ENCODE results near the gene AZIN2. TPM values are rescaled to one million over a fixed set of nuclear protein-coding genes. Genes with fewer than 3 reads are reported as not detected.
A peak's percentile ranks its signal among the peaks of the same experiment; 100 is the strongest.

Gene AZIN2
- total and polyA plus RNA-seq, 2 of the 13 experiments (the other 11 are each of a cell fraction or from before 2014, with no cell fraction given): 1.7 to 3.5 TPM

GRCh38 chr1:33147275-33147996, 66.5 kb downstream of the AZIN2 start:
- BruUV-seq (replicated peaks): no TSS peak
- H3K4me3 ChIP-seq (replicated peaks in 1 of 3; ENCODE audit: insufficient read depth in 1 of 3, low read depth in 2 of 3, low read length in 3 of 3): no peak overlapping the region
- CTCF ChIA-PET (ENCODE audit: low intra/inter-chr PET ratio, low total read pairs): no interaction called here
- TF ChIP-seq AGO2 (optimal IDR thresholded peaks at IDR 0.05; ENCODE audit: low read depth, low read length) (peak; percentile 47), MAZ (IDR thresholded peaks at IDR 0.05; ENCODE audit: borderline replicate concordance, low read depth, low read length) (no peak), MAZ (CRISPR knock-in tag; IDR thresholded peaks at IDR 0.05; ENCODE audit: low read depth) (no peak), IKZF4 (CRISPR knock-in tag; IDR thresholded peaks at IDR 0.05; ENCODE audit: borderline replicate concordance, low read depth, not compliant biosample characterization) (no peak), POLR2AphosphoS2 (IDR thresholded peaks at IDR 0.05; ENCODE audit: low read depth, low read length) (no peak), ZNF768 (CRISPR knock-in tag; IDR thresholded peaks at IDR 0.05) (peak; percentile 92), HHEX (CRISPR knock-in tag; IDR thresholded peaks at IDR 0.05) (no peak), TGIF2 (CRISPR knock-in tag; IDR thresholded peaks at IDR 0.05) (no peak), ZNF253 (CRISPR knock-in tag; IDR thresholded peaks at IDR 0.05; ENCODE audit: borderline replicate concordance) (no peak), HOXA5 (CRISPR knock-in tag; IDR thresholded peaks at IDR 0.05) (no peak), ZMYM3 (CRISPR knock-in tag; IDR thresholded peaks at IDR 0.05) (0 out of 2 replicates have a peak, but pooled peaks have one; percentile 12), TFDP2 (CRISPR knock-in tag; IDR thresholded peaks at IDR 0.05) (no peak), ZNF572 (CRISPR knock-in tag; IDR thresholded peaks at IDR 0.05) (no peak), RCOR2 (CRISPR knock-in tag; IDR thresholded peaks at IDR 0.05) (no peak), NCOA2 (CRISPR knock-in tag; IDR thresholded peaks at IDR 0.05) (no peak)
- TF ChIP-seq, protein P1, sequence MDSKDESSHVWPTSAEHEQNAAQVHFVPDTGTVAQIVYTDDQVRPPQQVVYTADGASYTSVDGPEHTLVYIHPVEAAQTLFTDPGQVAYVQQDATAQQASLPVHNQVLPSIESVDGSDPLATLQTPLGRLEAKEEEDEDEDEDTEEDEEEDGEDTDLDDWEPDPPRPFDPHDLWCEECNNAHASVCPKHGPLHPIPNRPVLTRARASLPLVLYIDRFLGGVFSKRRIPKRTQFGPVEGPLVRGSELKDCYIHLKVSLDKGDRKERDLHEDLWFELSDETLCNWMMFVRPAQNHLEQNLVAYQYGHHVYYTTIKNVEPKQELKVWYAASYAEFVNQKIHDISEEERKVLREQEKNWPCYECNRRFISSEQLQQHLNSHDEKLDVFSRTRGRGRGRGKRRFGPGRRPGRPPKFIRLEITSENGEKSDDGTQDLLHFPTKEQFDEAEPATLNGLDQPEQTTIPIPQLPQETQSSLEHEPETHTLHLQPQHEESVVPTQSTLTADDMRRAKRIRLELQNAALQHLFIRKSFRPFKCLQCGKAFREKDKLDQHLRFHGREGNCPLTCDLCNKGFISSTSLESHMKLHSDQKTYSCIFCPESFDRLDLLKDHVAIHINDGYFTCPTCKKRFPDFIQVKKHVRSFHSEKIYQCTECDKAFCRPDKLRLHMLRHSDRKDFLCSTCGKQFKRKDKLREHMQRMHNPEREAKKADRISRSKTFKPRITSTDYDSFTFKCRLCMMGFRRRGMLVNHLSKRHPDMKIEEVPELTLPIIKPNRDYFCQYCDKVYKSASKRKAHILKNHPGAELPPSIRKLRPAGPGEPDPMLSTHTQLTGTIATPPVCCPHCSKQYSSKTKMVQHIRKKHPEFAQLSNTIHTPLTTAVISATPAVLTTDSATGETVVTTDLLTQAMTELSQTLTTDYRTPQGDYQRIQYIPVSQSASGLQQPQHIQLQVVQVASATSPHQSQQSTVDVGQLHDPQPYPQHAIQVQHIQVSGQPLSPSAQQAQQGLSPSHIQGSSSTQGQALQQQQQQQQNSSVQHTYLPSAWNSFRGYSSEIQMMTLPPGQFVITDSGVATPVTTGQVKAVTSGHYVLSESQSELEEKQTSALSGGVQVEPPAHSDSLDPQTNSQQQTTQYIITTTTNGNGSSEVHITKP (CRISPR knock-in tag; IDR thresholded peaks at IDR 0.05; ENCODE audit: low read depth): no peak
- TF ChIP-seq, protein P2, sequence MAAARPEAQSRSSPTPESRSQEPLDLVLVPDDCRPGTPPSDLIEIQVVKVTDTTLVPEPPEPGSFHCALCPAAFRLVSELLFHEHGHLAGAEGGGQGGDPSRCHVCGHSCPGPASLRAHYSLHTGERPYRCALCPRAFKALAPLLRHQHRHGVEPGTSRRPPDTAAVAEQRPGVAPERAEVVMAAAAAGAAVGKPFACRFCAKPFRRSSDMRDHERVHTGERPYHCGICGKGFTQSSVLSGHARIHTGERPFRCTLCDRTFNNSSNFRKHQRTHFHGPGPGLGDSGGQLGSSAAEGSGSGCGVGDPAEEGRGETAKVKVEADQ (CRISPR knock-in tag; IDR thresholded peaks at IDR 0.05; ENCODE audit: borderline replicate concordance): no peak
- TF ChIP-seq, protein P3, sequence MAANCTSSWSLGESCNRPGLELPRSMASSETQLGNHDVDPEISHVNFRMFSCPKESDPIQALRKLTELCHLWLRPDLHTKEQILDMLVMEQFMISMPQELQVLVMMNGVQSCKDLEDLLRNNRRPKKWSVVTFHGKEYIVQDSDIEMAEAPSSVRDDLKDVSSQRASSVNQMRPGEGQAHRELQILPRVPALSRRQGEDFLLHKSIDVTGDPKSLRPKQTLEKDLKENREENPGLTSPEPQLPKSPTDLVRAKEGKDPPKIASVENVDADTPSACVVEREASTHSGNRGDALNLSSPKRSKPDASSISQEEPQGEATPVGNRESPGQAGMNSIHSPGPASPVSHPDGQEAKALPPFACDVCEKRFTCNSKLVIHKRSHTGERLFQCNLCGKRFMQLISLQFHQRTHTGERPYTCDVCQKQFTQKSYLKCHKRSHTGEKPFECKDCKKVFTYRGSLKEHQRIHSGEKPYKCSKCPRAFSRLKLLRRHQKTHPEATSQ (CRISPR knock-in tag; IDR thresholded peaks at IDR 0.05; ENCODE audit: borderline replicate concordance): no peak

More at GRCh38 chr1:33147275-33147996, 66.5 kb downstream of the AZIN2 start:
- ATAC-seq (no peak), FAIRE-seq (no peak), DNase-seq (ENCODE audit: low spot score) (no peak)
- Histone ChIP-seq H4K20me1 (ENCODE audit: insufficient read depth, low read length) (no peaks in the 10 kb centered on the region), H3K9me3 (ENCODE audit: low read length) (no peaks in the 10 kb centered on the region), H3K27ac (ENCODE audit: extremely low read length, insufficient read depth, low read length) (no peak overlapping the region), H3K4me2 (ENCODE audit: low read depth, low read length) (no peak overlapping the region), H3K4me1 (ENCODE audit: insufficient read depth, low read length) (no peaks in the 10 kb centered on the region), H2AFZ (ENCODE audit: low read length) (no peak overlapping the region), H3K79me2 (ENCODE audit: insufficient read depth, low read length) (no peaks in the 10 kb centered on the region), H3K9ac (ENCODE audit: insufficient read depth, low read depth, low read length) (no peak overlapping the region), H3K27me3 (ENCODE audit: control insufficient read depth in 1 of 2, insufficient read depth in 2 of 2, low read length in 2 of 2) (no peaks in the 10 kb centered on the region; a peak in 1 of 5 replicates), H3K36me3 (replicated peaks in 1 of 2; ENCODE audit: control insufficient read depth in 1 of 2, insufficient read depth in 2 of 2, low read length in 2 of 2) (no peaks in the 10 kb centered on the region; a peak in 1 of 5 replicates)
- in situ Hi-C loops (cut with HindIII; ENCODE audit: extremely low pct_ligation_motif_present, low pct_unique_long_range_greater_than_20kb): no loop called here
- POLR2A ChIA-PET: no interaction called here
- WGBS (ENCODE audit: low lambda C conversion rate): 97% methylated on average over 10 of the region's 30 CpGs
- intact Hi-C loops (cut with micrococcal nuclease; ENCODE audit: unreplicated experiment): no loop called here

Measured in HepG2 (cell line).